Endodermal cell (in vitro differentiated cells): ENCODE data around the gene USP4. TPM values are rescaled to one million over a fixed set of nuclear protein-coding genes. Genes with fewer than 3 reads are reported as not detected.

ENCODE experiments used
- DNase-seq: peaks from one replicate; pipeline ENCODE4 v3.0.0-alpha.2; 2017
- H3K27ac ChIP-seq: 2 replicates; pipeline ENCODE4 v1.5.1; 2013; ENCODE audit warnings: mild to moderate bottlenecking, low read depth, low read length, moderate library complexity
- H3K27me3 ChIP-seq: 2 replicates; pipeline ENCODE4 v1.6.1; 2013; ENCODE audit warnings: mild to moderate bottlenecking, low read length, moderate library complexity; ENCODE audit not compliant: insufficient read depth, control insufficient read depth, poor library complexity, severe bottlenecking
- H3K36me3 ChIP-seq: 2 replicates; pipeline ENCODE4 v1.7.0; 2013; ENCODE audit warnings: mild to moderate bottlenecking, low read length, moderate library complexity; ENCODE audit not compliant: control insufficient read depth, insufficient read depth
- H3K4me1 ChIP-seq: one replicate; pipeline ENCODE4 v1.7.0; 2013; ENCODE audit warnings: low read length; ENCODE audit not compliant: control insufficient read depth, insufficient read depth
- H3K4me3 ChIP-seq: 2 replicates; pipeline ENCODE4 v1.5.1; 2013; ENCODE audit warnings: mild to moderate bottlenecking, low read length, moderate library complexity
- H3K9ac ChIP-seq: 2 replicates; pipeline ENCODE4 v1.6.1; 2013; ENCODE audit warnings: mild to moderate bottlenecking, low read length, moderate library complexity; ENCODE audit not compliant: poor library complexity, severe bottlenecking; ENCODE audit errors: extremely low read depth
- H3K9me3 ChIP-seq: 2 replicates; pipeline ENCODE4 v1.6.1; 2013; ENCODE audit warnings: mild to moderate bottlenecking, low read length, moderate library complexity; ENCODE audit not compliant: control insufficient read depth
- H3K27ac Mint-ChIP-seq: 2 replicates; pipeline ENCODE4 v1.8.0; 2020; ENCODE audit warnings: mixed read lengths
- H3K27me3 Mint-ChIP-seq: 2 replicates; pipeline ENCODE4 v1.8.0; 2021; ENCODE audit warnings: mild to moderate bottlenecking, mixed read lengths; ENCODE audit not compliant: insufficient read depth
- H3K36me3 Mint-ChIP-seq: 2 replicates; pipeline ENCODE4 v1.8.0; 2020; ENCODE audit warnings: low read depth, mixed read lengths
- H3K4me1 Mint-ChIP-seq: 2 replicates; pipeline ENCODE4 v1.8.0; 2020; ENCODE audit warnings: mixed read lengths
- H3K4me3 Mint-ChIP-seq: 2 replicates; pipeline ENCODE4 v1.8.0; 2020; ENCODE audit warnings: mild to moderate bottlenecking, moderate library complexity, mixed read lengths
- H3K9me3 Mint-ChIP-seq: 2 replicates; pipeline ENCODE4 v1.8.0; 2020; ENCODE audit warnings: mild to moderate bottlenecking, mixed read lengths
- WGBS, 2 experiments: methylation state at CpG; one replicate each; pipeline versions ENCODE4 v1.1.5 to v1.1.7; 2013; ENCODE audit warnings: missing lambda C conversion rate in 2 of 2, mixed read lengths in 1 of 2; ENCODE audit not compliant: insufficient coverage in 1 of 2, insufficient read length in 1 of 2; 5-methylcytosine and 5-hydroxymethylcytosine counted together
- total RNA-seq, 2 donors: library from RNA; stranded (reverse); fragmentation: NEBNext Ultra II Directional in 1 of 2; extraction: Animal tissue kit (Norgen Biotek cat#: 25700) in 1 of 2; gene quantifications; 2 replicates in 1 of 2; 3 replicates in 1 of 2; pipeline ENCODE4 v1.2.1, GENCODE V29; 2021
- TF ChIP-seq, protein P1 (sequence below): fragments of 200-600 bp; sonication (generic); conservative IDR thresholded peaks from 2 replicates; pipeline ENCODE4 v1.5.0; 2021; ENCODE audit warnings: antibody characterized with exemption, mild to moderate bottlenecking

USP4 gene
- total RNA-seq, 2 donors from 2014 or later, result 48.3 to 48.9 TPM

DNA sequence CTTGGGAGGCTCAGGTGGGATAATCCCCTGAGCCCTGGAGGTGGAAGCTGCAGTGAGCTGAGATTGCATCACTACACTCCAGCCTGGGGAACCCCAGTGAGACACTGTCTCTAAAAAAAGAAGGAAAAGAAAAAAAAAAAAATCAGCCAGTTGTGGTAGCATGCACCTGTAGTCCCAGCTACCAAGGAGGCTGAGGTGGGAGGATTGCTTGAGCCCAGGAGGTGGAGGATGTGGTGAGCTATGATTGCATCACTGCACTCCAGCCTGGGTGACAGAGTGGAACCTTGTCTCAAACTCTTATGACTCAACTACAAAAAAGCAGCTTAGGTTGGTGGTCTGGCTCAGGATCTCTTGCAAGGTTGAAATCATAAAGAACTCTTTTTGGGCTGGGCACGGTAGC, 37.6 kb upstream of the USP4 start:
- Mint-ChIP-seq H3K36me3 (peaks cover 33% of the 10 kb centered on the region), H3K4me1 (peaks cover 2% of the 10 kb centered on the region), H3K27ac (peak overlapping the region; percentile 28), H3K27me3 (no peaks in the 10 kb centered on the region), H3K4me3 (no peak overlapping the region), H3K9me3 (no peaks in the 10 kb centered on the region)
- Histone ChIP-seq H3K27me3 (no peaks in the 10 kb centered on the region), H3K9me3 (no peaks in the 10 kb centered on the region), H3K27ac (no peak overlapping the region), H3K36me3 (peaks cover 31% of the 10 kb centered on the region), H3K4me1 (no peaks in the 10 kb centered on the region), H3K9ac (no peak overlapping the region), H3K4me3 (no peak overlapping the region)
- DNase-seq, result no peak
- TF ChIP-seq, protein P1, sequence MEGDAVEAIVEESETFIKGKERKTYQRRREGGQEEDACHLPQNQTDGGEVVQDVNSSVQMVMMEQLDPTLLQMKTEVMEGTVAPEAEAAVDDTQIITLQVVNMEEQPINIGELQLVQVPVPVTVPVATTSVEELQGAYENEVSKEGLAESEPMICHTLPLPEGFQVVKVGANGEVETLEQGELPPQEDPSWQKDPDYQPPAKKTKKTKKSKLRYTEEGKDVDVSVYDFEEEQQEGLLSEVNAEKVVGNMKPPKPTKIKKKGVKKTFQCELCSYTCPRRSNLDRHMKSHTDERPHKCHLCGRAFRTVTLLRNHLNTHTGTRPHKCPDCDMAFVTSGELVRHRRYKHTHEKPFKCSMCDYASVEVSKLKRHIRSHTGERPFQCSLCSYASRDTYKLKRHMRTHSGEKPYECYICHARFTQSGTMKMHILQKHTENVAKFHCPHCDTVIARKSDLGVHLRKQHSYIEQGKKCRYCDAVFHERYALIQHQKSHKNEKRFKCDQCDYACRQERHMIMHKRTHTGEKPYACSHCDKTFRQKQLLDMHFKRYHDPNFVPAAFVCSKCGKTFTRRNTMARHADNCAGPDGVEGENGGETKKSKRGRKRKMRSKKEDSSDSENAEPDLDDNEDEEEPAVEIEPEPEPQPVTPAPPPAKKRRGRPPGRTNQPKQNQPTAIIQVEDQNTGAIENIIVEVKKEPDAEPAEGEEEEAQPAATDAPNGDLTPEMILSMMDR, result no peak
- WGBS, 2 experiments, result 90 to 96% methylated on average over 1 of the region's 1 CpG

DNA sequence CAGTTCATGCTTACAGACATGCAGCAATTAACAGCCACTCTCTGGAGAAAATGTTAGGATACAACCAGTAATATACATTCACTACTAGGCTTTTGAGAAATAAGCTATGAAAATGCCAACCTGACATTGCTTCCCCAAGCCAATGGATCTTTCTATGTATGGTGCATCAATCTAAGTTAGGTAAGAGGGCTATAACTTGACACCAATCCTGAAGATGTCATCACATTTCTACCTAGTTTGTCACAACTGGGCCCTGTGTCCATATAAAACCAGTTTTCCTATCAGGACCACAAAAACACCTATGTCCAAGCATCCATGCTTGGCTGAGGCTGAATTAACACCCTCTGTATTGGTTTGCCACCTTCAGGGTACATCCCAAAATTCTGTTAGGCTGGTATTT, 32.1 kb upstream of the USP4 start:
- Histone ChIP-seq H3K9ac (no peak overlapping the region), H3K27ac (no peak overlapping the region), H3K4me3 (no peak overlapping the region), H3K27me3 (no peaks in the 10 kb centered on the region), H3K4me1 (no peaks in the 10 kb centered on the region), H3K36me3 (peaks cover 67% of the 10 kb centered on the region), H3K9me3 (no peaks in the 10 kb centered on the region)
- TF ChIP-seq, protein P1, result no peak
- DNase-seq, result no peak
- Mint-ChIP-seq H3K27ac (peak overlapping the region; percentile 17), H3K36me3 (peaks cover 70% of the 10 kb centered on the region), H3K9me3 (no peaks in the 10 kb centered on the region), H3K4me3 (no peak overlapping the region), H3K4me1 (no peaks in the 10 kb centered on the region), H3K27me3 (no peaks in the 10 kb centered on the region)

DNA sequence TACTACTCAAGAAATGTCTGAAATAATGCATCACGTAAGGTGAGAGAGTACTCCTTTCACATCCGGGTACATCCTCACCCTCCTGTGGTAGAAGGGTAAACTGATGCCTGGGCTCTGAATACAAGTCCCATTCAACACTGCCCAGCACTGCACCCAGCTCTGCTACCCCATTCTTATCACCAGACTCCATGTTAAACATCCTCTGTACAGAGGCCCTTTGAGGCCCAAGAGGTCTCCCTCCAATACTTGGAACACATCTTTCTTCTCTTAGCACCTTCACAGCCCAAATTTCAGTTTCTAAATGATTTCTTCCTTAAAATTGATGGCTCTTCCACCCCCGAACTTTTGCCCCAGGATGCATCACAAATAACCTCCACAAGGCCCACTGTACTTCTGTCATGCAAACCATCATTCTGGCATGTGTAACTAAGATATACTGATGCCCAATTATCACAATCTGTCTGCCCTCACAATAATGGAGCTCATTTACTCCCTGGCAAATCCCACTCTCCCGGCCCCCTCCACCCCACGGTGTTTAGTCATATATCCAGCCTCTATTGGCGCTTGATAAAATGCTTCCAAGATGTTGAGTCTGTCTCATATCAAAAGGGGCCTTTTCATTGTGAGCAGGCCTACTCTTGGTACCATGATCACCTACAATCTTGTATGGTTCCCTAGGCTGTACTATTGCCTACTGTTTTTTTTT, 30.9 kb upstream of the USP4 start:
- Mint-ChIP-seq H3K27me3 (no peaks in the 10 kb centered on the region), H3K4me1 (no peaks in the 10 kb centered on the region), H3K27ac (peak overlapping the region; percentile 5), H3K4me3 (no peak overlapping the region), H3K36me3 (peaks cover 82% of the 10 kb centered on the region), H3K9me3 (no peaks in the 10 kb centered on the region)
- DNase-seq, result no peak
- no peak overlapping the region for H3K27ac ChIP-seq
- TF ChIP-seq, protein P1, result no peak
- H3K9ac ChIP-seq, result no peak overlapping the region
- WGBS, 2 experiments, result 92 to 95% methylated on average over 6 of the region's 6 CpGs
- no peak overlapping the region for H3K4me3 ChIP-seq
- H3K36me3 ChIP-seq, result peaks cover 79% of the 10 kb centered on the region
- H3K27me3 ChIP-seq, result no peaks in the 10 kb centered on the region
- H3K9me3 ChIP-seq, result no peaks in the 10 kb centered on the region
- no peaks in the 10 kb centered on the region for H3K4me1 ChIP-seq
